Measurements from ENCODE around the gene UPK1A.

Gene UPK1A

GRCh38 chr19:35718345-35719041, 52.2 kb downstream of the UPK1A start:
- no peak for TF ChIP-seq CTCF (IDR thresholded peaks at IDR 0.05)

- no peak for TF ChIP-seq CTCF (IDR thresholded peaks at IDR 0.05)
These were observed 53.3 kb downstream of the UPK1A start for GRCh38 chr19:35719402-35720162.

DNA sequence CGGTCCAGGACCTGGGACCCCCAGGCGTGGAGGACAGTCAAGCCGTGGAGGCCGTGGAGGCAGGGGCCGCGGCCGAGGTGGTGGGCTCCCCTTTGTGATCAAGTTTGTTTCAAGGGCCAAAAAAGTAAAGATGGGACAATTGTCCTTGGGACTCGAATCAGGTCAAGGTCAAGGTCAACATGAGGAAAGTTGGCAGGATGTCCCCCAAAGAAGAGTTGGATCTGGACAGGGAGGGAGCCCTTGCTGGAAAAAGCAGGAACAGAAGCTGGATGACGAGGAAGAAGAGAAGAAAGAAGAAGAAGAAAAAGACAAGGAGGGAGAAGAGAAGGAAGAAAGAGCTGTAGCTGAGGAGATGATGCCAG, 53.8 kb downstream of the UPK1A start:
- no peak for TF ChIP-seq CTCF (IDR thresholded peaks at IDR 0.05)

DNA sequence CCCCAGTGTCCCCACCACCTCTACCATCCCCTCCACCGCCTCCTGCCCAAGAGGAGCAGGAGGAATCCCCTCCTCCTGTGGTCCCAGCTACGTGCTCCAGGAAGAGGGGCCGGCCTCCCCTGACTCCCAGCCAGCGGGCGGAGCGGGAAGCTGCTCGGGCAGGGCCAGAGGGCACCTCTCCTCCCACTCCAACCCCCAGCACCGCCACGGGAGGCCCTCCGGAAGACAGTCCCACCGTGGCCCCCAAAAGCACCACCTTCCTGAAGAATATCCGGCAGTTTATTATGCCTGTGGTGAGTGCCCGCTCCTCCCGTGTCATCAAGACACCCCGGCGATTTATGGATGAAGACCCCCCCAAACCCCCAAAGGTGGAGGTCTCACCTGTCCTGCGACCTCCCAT, 54.3 kb downstream of the UPK1A start:
- no peak for TF ChIP-seq CTCF (IDR thresholded peaks at IDR 0.05)

DNA sequence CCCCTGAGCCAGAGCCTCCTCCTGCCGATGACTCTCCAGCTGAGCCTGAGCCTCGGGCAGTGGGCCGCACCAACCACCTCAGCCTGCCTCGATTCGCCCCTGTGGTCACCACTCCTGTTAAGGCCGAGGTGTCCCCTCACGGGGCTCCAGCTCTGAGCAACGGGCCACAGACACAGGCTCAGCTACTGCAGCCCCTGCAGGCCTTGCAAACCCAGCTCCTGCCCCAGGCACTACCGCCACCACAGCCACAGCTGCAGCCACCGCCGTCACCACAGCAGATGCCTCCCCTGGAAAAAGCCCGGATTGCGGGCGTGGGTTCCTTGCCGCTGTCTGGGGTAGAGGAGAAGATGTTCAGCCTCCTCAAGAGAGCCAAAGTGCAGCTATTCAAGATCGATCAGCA, 55.1 kb downstream of the UPK1A start:
- TF ChIP-seq CTCF (IDR thresholded peaks at IDR 0.05): no peak

DNA sequence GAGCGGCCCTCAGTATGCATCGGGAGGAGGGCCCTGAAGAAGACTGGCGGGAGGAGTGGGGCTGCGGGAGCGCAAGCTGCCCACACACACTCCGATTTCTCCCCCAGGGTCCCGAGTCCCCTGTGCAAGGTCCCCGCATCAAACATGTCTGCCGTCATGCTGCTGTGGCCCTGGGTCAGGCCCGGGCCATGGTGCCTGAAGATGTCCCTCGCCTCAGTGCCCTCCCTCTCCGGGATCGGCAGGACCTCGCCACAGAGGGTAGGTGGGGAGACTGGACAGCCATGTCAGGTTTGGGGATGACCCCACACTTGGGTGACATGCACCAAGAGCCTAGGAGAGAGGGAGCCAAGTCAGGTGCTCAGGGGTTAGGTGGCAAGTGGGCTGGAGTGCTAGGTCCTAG, 56.1 kb downstream of the UPK1A start:
- no peak for TF ChIP-seq CTCF (IDR thresholded peaks at IDR 0.05)

DNA sequence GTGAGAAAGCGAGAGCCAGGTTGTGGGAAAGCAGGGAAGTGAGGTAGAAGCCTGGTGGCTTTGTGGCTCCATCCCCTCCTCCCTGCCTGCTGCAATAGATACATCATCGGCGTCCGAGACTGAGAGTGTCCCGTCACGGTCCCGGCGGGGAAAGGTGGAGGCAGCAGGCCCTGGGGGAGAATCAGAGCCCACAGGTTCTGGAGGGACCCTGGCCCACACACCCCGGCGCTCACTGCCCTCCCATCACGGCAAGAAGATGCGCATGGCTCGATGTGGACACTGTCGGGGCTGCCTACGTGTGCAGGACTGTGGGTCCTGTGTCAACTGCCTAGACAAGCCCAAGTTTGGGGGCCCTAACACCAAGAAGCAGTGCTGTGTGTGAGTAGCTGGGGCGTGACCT, 56.6 kb downstream of the UPK1A start:
- no peak for TF ChIP-seq CTCF (IDR thresholded peaks at IDR 0.05)

All from LNCAP (cell line).